IMR-90 (cell line): Measurements from ENCODE around the gene SYCE3. TPM values are rescaled to one million over a fixed set of nuclear protein-coding genes. Genes with fewer than 3 reads are reported as not detected.

ENCODE experiments used
- ATAC-seq: fragments of 200-7000 bp; cut with Tn5 transposase; 2 replicates; pipeline ENCODE4 v1.9.1; 2020; ENCODE audit warnings: low read depth, mild to moderate bottlenecking, moderate library complexity
- BruUV-seq: library from RNA; stranded (reverse); fragments of 400-500 nt; replicated peaks from 2 replicates; lab custom pipeline; 2021; lab: Mats Ljungman, UMichigan
- CTCF ChIA-PET: fragments of 300-600 bp; formaldehyde crosslinking; extraction: SDS; loops from one replicate; lab custom pipeline; 2021; ENCODE audit warnings: antibody characterized with exemption; lab: Yijun Ruan, JAX
- POLR2A ChIA-PET: fragments of 300-600 bp; sonication (Branson Sonifier 250); formaldehyde crosslinking; loops from one replicate; lab custom pipeline; 2022; ENCODE audit warnings: antibody characterized with exemption; ENCODE audit not compliant: unreplicated experiment; lab: Charles Lee
- DNase-seq: peaks from one replicate; pipeline ENCODE4 v3.0.0; 2013
- H2AFZ ChIP-seq: replicated peaks from 2 replicates; pipeline ENCODE3; 2013; ENCODE audit warnings: low read length, mild to moderate bottlenecking; ENCODE audit not compliant: poor library complexity
- H2AK5ac ChIP-seq: 2 replicates; pipeline ENCODE4 v1.6.1; 2013; ENCODE audit warnings: low read depth, low read length, inconsistent platforms
- H2AK9ac ChIP-seq: replicated peaks from 2 replicates; pipeline ENCODE3; 2013; ENCODE audit warnings: mild to moderate bottlenecking, low read depth, low read length, moderate library complexity; ENCODE audit not compliant: poor library complexity
- H2BK120ac ChIP-seq: 2 replicates; pipeline ENCODE4 v1.6.1; 2013; ENCODE audit warnings: low read depth, low read length, inconsistent platforms
- H2BK15ac ChIP-seq: 3 replicates; pipeline ENCODE4 v1.6.1; 2013; ENCODE audit warnings: low read depth, low read length, inconsistent platforms
- H2BK20ac ChIP-seq: 2 replicates; pipeline ENCODE4 v1.6.1; 2013; ENCODE audit warnings: low read depth, mild to moderate bottlenecking, inconsistent platforms, low read length, moderate library complexity
- H2BK5ac ChIP-seq: 2 replicates; pipeline ENCODE4 v1.6.1; 2013; ENCODE audit warnings: mild to moderate bottlenecking, low read depth, low read length, inconsistent platforms; ENCODE audit not compliant: poor library complexity, severe bottlenecking
- H3K14ac ChIP-seq: replicated peaks from 2 replicates; pipeline ENCODE4 v1.6.1; 2013; ENCODE audit warnings: low read depth, low read length, inconsistent platforms
- H3K18ac ChIP-seq: 2 replicates; pipeline ENCODE4 v1.6.1; 2013; ENCODE audit warnings: low read depth, low read length, control low read depth
- H3K23ac ChIP-seq: 2 replicates; pipeline ENCODE4 v1.6.1; 2013; ENCODE audit warnings: low read depth, low read length, inconsistent platforms
- H3K27ac ChIP-seq: 2 replicates; pipeline ENCODE4 v1.5.1; 2013; ENCODE audit warnings: mild to moderate bottlenecking, control low read depth, low read length; ENCODE audit not compliant: insufficient read depth
- H3K27me3 ChIP-seq: 2 replicates; pipeline ENCODE4 v1.6.1; 2013; ENCODE audit warnings: low read length; ENCODE audit not compliant: control insufficient read depth, insufficient read depth
- H3K36me3 ChIP-seq: 2 replicates; pipeline ENCODE4 v1.6.1; 2013; ENCODE audit warnings: low read length, mixed read lengths; ENCODE audit not compliant: control insufficient read depth, insufficient read depth
- H3K4ac ChIP-seq: 2 replicates; pipeline ENCODE4 v1.6.1; 2013; ENCODE audit warnings: low read depth, low read length, inconsistent platforms
- H3K4me1 ChIP-seq: 2 replicates; pipeline ENCODE4 v1.6.1; 2013; ENCODE audit warnings: low read length, mixed read lengths; ENCODE audit not compliant: control insufficient read depth, insufficient read depth
- H3K4me2 ChIP-seq: 2 replicates; pipeline ENCODE4 v1.6.1; 2013; ENCODE audit warnings: low read depth, mild to moderate bottlenecking, control low read depth, low read length, moderate library complexity
- H3K4me3 ChIP-seq: 2 replicates; pipeline ENCODE4 v1.5.1; 2013; ENCODE audit warnings: low read depth, mild to moderate bottlenecking, control low read depth, low read length, moderate library complexity; ENCODE audit not compliant: insufficient read depth
- H3K56ac ChIP-seq: 2 replicates; pipeline ENCODE4 v1.6.1; 2013; ENCODE audit warnings: low read length, inconsistent platforms; ENCODE audit not compliant: insufficient read depth; ENCODE audit errors: extremely low read depth
- H3K79me1 ChIP-seq, 2 experiments: 2 replicates each; pipeline ENCODE4 v1.6.1; 2013; ENCODE audit warnings: low read length in 2 of 2, inconsistent platforms in 1 of 2, low read depth in 1 of 2
- H3K9ac ChIP-seq: 2 replicates; pipeline ENCODE4 v1.6.1; 2013; ENCODE audit warnings: low read depth, low read length, control low read depth
- H3K9me1 ChIP-seq: 2 replicates; pipeline ENCODE4 v1.6.1; 2013; ENCODE audit warnings: low read length, inconsistent platforms; ENCODE audit not compliant: insufficient read depth
- H3K9me3 ChIP-seq: 2 replicates; pipeline ENCODE4 v1.6.1; 2013; ENCODE audit warnings: low read length; ENCODE audit not compliant: control insufficient read depth, insufficient read depth
- H4K20me1 ChIP-seq: 2 replicates; pipeline ENCODE4 v1.6.1; 2013; ENCODE audit warnings: low read length, inconsistent platforms; ENCODE audit not compliant: insufficient read depth
- H4K5ac ChIP-seq: 2 replicates; pipeline ENCODE4 v1.6.1; 2013; ENCODE audit warnings: mild to moderate bottlenecking, low read depth, low read length, control low read depth
- H4K8ac ChIP-seq, 2 experiments: 2 replicates each; pipeline ENCODE4 v1.6.1; 2013; ENCODE audit warnings: low read depth in 2 of 2, low read length in 2 of 2, control low read depth in 1 of 2, inconsistent platforms in 1 of 2
- H4K91ac ChIP-seq: 2 replicates; pipeline ENCODE4 v1.6.1; 2013; ENCODE audit warnings: low read depth, low read length, inconsistent platforms; ENCODE audit not compliant: insufficient read depth
- BHLHE40 ChIP-seq: fragments of 150-350 bp; IDR thresholded peaks from 2 replicates; pipeline ENCODE4 v1.6.1; 2016; ENCODE audit warnings: mild to moderate bottlenecking, low read depth, low read length
- CEBPB ChIP-seq: IDR thresholded peaks from 2 replicates; pipeline ENCODE4 v1.6.1; 2012; ENCODE audit warnings: low read depth, low read length, improper control_type of control experiment
- CHD1 ChIP-seq: IDR thresholded peaks from 2 replicates; pipeline ENCODE4 v1.6.1; 2012; ENCODE audit warnings: low read depth, low read length, improper control_type of control experiment
- CTCF ChIP-seq: conservative IDR thresholded peaks from 2 replicates; pipeline ENCODE4 v1.5.1; 2012; ENCODE audit warnings: mild to moderate bottlenecking, low read depth, low read length, improper control_type of control experiment
- FOS ChIP-seq: fragments of 150-350 bp; IDR thresholded peaks from 2 replicates; pipeline ENCODE4 v1.6.1; 2016; ENCODE audit warnings: low read depth, low read length
- MAFK ChIP-seq: IDR thresholded peaks from 2 replicates; pipeline ENCODE4 v1.6.1; 2012; ENCODE audit warnings: low read depth, low read length, improper control_type of control experiment
- MAZ ChIP-seq: IDR thresholded peaks from 2 replicates; pipeline ENCODE4 v1.6.1; 2012; ENCODE audit warnings: low read depth, mild to moderate bottlenecking, low read length, improper control_type of control experiment, moderate library complexity, borderline replicate concordance
- NFE2L2 ChIP-seq: fragments of 150-350 bp; IDR thresholded peaks from 2 replicates; pipeline ENCODE4 v1.6.1; 2016; ENCODE audit warnings: low read depth, mild to moderate bottlenecking, low read length
- RAD21 ChIP-seq: IDR thresholded peaks from 2 replicates; pipeline ENCODE4 v1.6.1; 2012; ENCODE audit warnings: low read length, improper control_type of control experiment
- RCOR1 ChIP-seq: IDR thresholded peaks from 2 replicates; pipeline ENCODE4 v1.6.1; 2012; ENCODE audit warnings: mild to moderate bottlenecking, low read length, improper control_type of control experiment; ENCODE audit not compliant: insufficient replicate concordance
- WGBS, 2 experiments: methylation state at CpG; one replicate each; pipeline versions ENCODE4 v1.1.5 to v1.1.7; 2013; ENCODE audit warnings: missing lambda C conversion rate in 2 of 2; ENCODE audit not compliant: insufficient read length in 1 of 2; ENCODE audit errors: extremely low coverage in 2 of 2; 5-methylcytosine and 5-hydroxymethylcytosine counted together
- dilution Hi-C: fragments of 300-500 bp; cut with HindIII; formaldehyde crosslinking; loops from one replicate; pipeline ENCODE4 v1.14.3; 2018; ENCODE audit warnings: low sequenced_read_pairs; ENCODE audit not compliant: unreplicated experiment
- in situ Hi-C: fragments of 300-500 bp; cut with MboI; formaldehyde crosslinking; loops from 3 replicates; pipeline ENCODE4 v1.14.3; 2019; ENCODE audit warnings: low sequenced_read_pairs, inconsistent platforms, mixed read lengths
- intact Hi-C: fragments of 100-400 bp; cut with micrococcal nuclease; formaldehyde crosslinking; loops from 2 replicates; pipeline ENCODE4 v1.10.0; 2022
- polyA plus RNA-seq, 3 experiments: library from polyadenylated mRNA; depleted of rRNA; stranded (reverse); fragments of >200 nt; gene quantifications; 2 replicates each; pipeline ENCODE4 v1.2.3, GENCODE V29; 2012; ENCODE audit warnings: low replicate concordance in 1 of 3
- total RNA-seq: library from RNA; depleted of rRNA; stranded (reverse); fragments of >200 nt; gene quantifications from 2 replicates; pipeline ENCODE4 v1.2.3, GENCODE V29; 2012
- TF ChIP-seq, protein P1 (sequence below): fragments of 150-350 bp; IDR thresholded peaks from 2 replicates; pipeline ENCODE4 v1.6.1; 2016; ENCODE audit warnings: low read depth, mild to moderate bottlenecking, low read length, moderate library complexity, borderline replicate concordance

Gene SYCE3
- total and polyA plus RNA-seq, 2 of the 4 experiments (the other 2 are of a cell fraction): not detected

DNA sequence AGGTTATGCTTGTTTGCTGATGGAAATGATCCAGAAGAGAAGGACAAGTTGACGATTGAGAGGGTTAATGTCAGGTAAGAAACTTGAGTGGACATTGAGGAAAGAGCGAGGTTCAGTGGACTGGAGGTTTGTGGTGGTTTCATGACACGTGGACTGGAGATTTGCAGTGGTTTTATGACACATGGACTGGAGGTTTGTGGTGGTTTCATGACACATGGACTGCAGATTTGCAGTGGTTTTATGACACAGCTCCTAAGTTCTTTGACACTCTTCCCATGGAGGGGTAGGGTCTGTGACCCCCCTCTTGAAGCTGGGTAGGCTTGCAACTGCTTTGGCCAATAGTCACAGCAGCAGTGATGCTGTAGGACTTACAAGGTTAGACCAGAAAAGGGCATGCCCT is 32.5 kb upstream of the SYCE3 start:
- H3K27ac ChIP-seq: no peak overlapping the region
- H2AFZ ChIP-seq: no peak overlapping the region
- H4K20me1 ChIP-seq: peaks cover 3% of the 10 kb centered on the region; the same call in 1 of the 2 replicates
- no peak overlapping the region for H3K9ac ChIP-seq
- no peak overlapping the region for H3K23ac ChIP-seq
- no peak overlapping the region for H2BK15ac ChIP-seq
- H3K79me1 ChIP-seq: no peaks in the 10 kb centered on the region
- H3K56ac ChIP-seq: no peak overlapping the region
- no peak overlapping the region for H2BK5ac ChIP-seq
- no peak overlapping the region for H3K4me3 ChIP-seq
- H4K5ac ChIP-seq: no peak overlapping the region
- in situ Hi-C loops: no loop called here
- no peak overlapping the region for H4K8ac ChIP-seq
- H2AK9ac ChIP-seq: no peak overlapping the region
- no TSS peak for BruUV-seq
- H3K27me3 ChIP-seq: peaks cover 6% of the 10 kb centered on the region
- WGBS, 2 experiments: 50% methylated on average over 2 of the region's 3 CpGs; no CpG with 5 or more reads in 1 of the 2 experiments
- ChIA-PET POLR2A (no interaction called here), CTCF (no interaction called here)
- H3K9me1 ChIP-seq: no peaks in the 10 kb centered on the region
- no peak for DNase-seq
- H3K18ac ChIP-seq: no peak overlapping the region
- TF ChIP-seq FOS (no peak), CTCF (no peak), RAD21 (no peak), BHLHE40 (no peak), MAFK (no peak), RCOR1 (no peak), NFE2L2 (no peak), CEBPB (no peak), CHD1 (no peak), MAZ (no peak)
- TF ChIP-seq, protein P1, sequence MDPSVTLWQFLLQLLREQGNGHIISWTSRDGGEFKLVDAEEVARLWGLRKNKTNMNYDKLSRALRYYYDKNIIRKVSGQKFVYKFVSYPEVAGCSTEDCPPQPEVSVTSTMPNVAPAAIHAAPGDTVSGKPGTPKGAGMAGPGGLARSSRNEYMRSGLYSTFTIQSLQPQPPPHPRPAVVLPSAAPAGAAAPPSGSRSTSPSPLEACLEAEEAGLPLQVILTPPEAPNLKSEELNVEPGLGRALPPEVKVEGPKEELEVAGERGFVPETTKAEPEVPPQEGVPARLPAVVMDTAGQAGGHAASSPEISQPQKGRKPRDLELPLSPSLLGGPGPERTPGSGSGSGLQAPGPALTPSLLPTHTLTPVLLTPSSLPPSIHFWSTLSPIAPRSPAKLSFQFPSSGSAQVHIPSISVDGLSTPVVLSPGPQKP: no peak
- no peak overlapping the region for H3K4me2 ChIP-seq
- no peaks in the 10 kb centered on the region for H3K36me3 ChIP-seq
- intact Hi-C loops: no loop called here
- no peak overlapping the region for H3K14ac ChIP-seq
- no peaks in the 10 kb centered on the region for H3K4me1 ChIP-seq
- no peak overlapping the region for H2AK5ac ChIP-seq
- H2BK20ac ChIP-seq: no peak overlapping the region
- no peak overlapping the region for H2BK120ac ChIP-seq
- dilution Hi-C loops: no loop called here
- no peak for ATAC-seq
- 0 out of 2 replicates have a peak, but pooled peaks cover 2% of the 10 kb centered on the region for H3K9me3 ChIP-seq
- H3K4ac ChIP-seq: no peak overlapping the region
- no peak overlapping the region for H4K91ac ChIP-seq
